GM21367 (cell line): Measurements from ENCODE around the gene SKA1.
"Not testable (repeated sequence)": the region's sequence is repeated elsewhere in the genome, so short reads cannot be mapped to it uniquely, and the experiment has no call there.

Experiments
- ATAC-seq: cut with Tn5 transposase; IDR thresholded peaks from one replicate; pipeline ENCODE4 v1.9.1; 2021; ENCODE audit not compliant: unreplicated experiment

The SKA1 gene

DNA sequence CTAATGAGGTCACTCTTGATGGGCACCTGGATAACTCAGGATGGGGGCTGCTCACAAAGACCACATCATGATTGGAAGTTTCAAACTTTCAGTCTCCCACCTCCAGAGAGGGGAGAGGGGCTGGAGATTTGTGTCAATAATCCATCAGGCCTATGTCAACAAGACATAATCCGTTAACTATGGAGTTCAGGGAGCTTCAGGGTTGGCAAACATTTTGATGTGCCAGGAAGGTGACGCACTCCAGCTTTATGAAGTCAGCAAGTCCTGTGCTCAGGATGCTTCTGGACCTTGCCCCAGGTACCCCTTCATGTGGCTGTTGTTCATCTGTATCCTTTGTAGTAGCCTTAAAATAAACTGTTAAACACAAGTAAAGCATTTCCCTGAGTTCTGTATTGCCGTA, 19.0 kb downstream of the SKA1 start:
- no peak for ATAC-seq

DNA sequence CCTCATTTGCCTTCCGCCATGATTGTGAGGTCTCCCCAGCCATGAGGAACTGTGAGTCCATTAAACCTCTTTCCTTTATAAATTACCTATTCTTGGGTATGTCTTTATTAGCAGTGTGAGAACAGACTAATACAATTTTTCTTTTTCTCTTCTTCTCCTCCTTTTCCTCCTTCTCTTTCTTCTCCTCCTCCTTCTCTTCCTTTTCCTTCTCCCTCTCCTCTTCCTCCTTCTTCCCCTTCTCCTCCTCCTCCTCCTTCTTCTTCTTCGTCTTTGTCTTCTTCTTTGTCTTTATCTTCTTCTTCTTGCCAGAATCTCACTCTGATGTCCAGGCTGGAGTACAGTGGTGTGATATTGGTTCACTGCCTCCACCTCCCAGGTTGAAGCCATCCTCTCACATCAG, 20.2 kb downstream of the SKA1 start:
- ATAC-seq: no peak

DNA sequence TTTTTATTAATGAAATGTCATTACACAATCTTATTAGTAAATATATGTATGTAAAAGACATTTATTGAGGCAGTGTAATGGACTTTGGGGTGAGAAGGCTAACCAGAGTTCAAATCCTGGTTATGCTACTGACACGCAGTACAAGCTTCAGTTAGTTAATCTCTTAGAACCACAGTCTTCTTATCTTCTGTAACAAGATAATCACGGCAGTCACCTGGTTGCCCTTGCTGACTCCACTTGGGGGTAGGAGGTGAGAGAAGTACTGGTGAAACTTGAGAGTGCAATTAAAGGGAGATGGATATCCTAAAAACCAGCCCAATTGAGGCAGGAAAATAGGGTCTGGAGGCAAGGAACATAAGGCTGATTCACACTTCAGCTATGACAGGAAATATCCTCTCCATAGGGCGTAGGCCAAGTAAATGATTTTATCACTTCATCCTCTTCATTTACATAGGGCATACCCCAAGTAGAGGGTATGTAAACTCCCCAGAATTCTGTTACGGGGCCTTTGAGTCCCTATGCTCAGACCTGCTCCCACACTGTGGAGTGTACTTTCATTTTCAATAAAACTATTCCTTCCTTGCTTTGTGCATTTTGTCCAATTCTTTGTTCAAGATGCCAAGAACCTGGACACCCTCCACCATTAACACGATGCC, 21.3 kb downstream of the SKA1 start:
- no peak for ATAC-seq

DNA sequence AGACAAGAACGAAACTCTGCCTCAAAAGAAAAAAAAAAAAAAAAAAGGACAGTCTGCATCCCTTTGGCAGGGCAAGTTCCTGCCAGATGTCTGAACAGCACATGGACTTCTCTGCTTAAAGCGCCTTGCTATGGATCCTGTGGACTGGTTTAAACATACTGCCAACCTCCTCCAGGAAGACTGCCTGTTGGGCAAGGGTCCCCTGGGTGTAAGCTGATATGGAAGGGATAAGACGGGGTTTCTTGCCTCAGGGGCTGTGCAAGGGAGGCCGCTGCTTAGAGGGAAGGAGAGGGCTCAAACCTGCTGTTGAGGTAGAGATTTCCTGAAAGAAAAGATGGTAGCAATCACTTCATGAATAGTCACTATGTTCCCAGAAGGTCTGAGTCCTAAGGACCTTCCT, 22.2 kb downstream of the SKA1 start:
- ATAC-seq: no peak

DNA sequence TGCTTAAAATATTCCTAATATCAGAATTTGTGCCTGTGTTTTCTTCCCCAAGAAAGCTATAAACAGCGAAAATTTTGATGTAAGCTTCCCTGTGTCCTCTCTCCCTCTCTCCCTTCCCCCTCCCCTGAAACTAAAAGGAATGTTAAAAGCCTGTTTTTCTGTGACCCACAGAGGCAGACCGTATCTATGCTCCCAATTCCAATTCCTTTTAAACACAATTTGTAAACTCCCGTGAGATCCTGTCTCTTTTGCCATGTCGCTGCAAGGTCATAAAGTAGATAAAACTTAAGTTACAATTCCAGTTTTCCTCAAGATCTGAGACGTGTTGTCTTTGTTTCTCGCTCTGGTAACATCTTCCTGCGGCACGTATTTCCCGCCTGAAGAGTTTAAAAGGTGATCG, 23.3 kb downstream of the SKA1 start:
- ATAC-seq: no peak

DNA sequence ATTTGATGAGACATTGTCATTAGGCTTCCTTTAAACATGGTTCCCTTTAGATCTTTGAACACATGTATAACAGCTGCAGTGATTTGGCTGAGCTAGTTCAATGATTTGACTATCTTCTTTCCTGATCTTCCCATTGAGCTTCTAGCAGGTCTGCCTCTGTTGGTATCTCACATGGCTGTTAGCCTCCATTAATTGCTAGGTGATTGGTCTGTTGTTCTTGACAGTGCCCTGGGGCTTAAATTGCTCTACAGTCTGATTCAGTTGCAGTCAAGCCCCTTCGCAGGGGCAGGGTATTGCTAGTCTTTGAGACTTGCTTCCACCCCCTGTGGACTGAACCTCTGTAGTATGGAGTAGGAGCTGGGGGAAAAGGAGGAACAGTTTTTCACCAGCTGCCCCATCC, 24.1 kb downstream of the SKA1 start:
- ATAC-seq: no peak

DNA sequence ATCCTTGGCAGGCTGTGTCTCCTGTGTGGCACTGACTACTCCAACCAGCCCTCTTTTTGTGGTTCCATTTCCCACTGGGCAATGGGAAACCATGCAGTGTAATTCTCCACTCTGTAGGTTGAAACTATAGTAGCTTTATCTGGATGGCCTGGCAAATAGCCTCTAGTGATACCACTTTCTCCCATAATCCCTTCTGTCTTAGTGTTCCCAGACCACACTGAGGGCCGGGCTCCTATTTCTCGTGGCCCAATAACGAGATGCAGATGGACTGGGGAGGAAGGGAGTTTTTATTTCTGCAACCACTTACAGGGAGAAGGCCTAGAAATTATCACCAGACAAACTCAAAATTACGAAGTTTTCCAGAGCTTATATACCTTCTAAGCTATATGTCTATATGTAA, 24.7 kb downstream of the SKA1 start:
- ATAC-seq: no peak

DNA sequence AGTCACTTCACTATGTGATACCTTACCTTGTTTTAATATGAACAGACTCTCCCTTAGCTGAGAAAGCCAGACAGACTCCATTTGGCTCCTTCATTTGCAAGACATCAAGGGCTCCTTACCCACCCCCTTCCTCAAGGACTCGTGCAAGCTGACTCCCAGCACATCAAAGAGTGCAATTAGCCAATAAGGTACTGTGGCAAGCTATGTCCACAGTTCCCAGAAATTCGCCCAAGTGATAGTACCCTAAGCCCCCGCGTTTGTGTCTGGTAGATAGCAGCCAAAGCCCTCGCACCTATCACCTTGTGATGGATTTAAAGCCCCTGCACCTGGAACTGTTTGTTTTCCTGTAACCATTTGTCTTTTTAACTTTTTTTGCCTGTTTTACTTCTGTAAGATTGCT, 25.6 kb downstream of the SKA1 start:
- ATAC-seq: not testable (repeated sequence)

DNA sequence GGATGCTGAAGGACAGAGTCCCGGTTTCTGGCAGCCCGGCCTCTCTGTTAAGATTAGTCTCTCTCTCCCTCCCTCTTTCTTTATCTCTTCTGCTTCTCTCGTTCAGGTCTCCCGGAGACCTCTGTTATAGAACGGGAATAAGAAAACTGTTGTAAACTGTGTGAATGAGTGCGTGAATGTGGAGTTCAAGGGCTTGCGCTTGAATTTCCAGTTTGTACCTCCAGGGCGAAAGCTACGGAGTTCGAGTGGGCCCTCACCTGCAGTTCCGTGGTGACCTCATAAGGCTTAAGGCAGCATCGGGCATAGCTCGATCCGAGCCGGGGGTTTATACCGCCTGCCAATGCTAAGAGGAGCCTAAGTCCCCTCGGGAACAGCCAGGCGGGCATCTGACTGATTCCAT, 26.4 kb downstream of the SKA1 start:
- no peak for ATAC-seq

DNA sequence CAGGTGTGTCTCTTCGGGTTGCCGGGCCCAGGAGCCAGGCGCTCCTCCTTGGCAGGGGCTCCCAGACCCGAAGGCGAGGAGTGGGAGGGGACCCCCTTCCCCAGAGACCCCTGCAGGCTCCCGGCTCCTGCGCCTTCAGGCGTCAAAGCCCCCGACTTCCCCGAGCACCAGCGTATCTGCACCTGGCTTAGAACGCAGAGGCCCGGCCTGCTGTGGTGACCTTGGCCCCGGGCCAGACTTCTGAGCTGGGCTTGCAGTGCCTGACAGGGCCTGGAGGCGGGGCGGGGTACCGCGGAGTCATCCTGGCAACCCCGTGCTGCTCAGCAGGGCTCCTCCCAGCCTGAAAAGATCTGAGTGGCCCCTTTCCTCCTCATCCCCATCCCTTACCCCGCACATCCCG, 27.0 kb downstream of the SKA1 start:
- ATAC-seq: no peak

DNA sequence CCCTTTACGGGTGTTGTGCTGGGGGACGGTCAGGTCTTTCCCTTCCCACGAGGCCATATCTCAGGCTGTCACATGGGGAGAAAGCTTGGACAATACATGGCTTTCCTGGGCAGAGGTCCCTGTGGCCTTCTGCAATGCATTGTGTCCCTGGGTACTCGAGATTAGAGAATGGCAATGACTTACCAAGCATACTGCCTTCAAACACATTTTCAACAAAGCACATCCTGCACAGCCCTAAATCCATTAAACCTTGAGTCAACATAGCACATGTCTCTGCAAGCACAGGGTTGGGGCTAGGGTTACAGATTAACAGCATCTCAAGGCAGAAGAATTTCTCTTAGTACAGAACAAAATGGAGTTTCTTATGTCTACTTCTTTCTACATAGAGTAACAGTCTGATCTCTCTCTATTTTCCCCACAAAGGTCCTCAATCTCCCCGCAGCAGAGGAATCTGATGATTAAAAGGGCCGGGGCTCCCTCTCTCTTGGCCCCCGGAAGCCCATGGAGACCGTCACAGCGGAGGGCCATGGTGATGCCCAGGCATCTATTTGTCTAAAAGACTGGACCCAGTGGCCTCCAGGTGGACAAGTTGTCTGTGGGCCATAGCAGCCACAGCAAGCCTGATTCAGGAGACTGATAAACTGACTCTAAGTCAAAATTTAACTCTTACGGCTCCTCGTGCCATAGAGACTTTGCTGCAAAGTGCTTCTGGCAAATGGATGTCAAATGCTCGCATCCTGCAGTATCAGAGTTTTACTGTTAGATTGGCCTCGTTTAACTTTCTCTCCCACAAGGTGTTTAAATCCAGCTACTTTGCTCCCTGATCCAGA, 30.1 kb downstream of the SKA1 start:
- ATAC-seq: not testable (repeated sequence)

DNA sequence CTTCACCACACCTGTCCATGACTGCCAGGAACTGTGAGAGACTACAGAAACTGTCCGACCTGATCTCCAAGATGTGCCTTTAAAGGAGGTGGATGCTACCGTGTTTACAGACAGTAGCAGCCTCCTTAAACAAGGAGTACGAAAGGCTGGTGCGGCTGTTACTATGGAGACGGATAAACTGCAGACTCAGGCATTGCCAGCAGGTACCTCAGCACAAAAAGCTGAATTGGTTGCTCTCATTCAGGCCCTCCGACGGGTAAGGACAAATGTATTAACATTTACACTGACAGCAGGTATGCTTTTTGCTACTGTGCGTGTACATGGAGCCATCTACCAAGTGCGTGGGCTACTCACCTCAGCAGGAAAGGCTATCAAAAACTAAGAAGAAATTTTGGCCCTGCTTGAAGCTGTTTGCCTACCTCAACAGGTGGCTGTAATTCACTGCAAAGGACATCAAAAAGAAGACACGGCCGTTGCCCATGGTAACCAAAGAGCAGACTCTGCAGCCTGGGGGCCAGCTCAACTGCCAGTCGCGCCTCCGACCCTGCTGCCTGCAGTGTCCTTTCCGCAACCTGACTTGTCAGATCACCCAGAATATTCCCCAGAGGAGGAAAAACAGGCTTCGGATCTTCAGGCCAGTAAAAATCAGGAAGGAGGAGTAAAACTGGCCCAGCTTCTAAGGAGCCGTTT, 30.9 kb downstream of the SKA1 start:
- no peak for ATAC-seq

DNA sequence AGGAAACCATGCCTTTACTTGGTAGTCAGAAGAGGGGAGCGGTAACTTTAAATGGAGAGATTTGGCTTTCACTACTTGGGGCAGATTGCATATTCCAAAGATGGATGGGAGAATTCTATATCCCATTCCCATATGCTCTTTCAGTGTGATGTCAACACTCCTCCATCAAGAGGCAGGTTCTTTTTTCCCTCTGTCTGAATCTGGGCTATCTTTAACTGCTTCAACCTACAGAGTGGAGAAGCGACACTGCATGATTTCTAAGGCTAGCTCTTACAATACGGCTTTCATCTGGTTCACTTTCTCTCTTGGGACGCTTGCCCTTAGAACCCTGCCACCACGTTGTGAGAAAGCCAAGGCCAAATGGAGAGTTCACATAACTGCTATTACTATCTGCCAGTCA, 34.4 kb downstream of the SKA1 start:
- no peak for ATAC-seq

DNA sequence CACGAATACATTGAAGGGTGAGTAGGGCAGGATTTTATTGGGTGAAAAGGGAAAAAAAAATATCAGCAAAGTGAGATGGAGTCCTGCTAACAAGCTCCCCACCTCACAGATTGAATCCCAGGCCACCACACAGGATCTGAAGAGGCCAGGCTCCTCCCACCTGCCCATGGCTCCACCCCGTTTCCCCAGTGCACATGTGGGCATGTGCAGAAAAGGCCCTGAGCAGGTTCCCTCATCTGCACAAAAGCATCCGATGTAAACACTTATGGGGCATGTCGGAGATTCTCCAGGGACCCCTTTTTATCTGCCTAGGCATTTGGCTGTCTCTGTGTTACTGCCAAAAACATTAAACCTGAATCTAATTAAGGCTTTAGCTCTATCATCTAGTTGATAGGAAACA, 35.2 kb downstream of the SKA1 start:
- ATAC-seq: no peak

DNA sequence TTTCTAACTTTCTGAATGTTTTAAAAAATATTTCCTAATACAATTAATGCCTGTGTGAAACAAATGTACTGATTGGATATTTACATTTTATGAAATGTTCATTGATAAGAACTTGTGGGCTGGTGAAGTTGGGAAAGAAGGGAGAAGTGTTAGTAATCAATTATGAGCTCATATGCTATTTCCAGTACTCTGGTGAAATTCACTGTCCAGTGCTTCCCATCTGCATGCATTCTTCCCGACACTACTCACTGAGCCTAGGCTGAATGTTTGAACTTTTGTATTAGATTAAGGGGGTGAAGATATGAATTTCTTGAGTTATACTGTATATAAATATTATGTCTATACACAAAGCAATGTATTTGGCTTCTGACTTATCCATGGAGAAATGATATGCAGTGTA, 36.0 kb downstream of the SKA1 start:
- no peak for ATAC-seq

DNA sequence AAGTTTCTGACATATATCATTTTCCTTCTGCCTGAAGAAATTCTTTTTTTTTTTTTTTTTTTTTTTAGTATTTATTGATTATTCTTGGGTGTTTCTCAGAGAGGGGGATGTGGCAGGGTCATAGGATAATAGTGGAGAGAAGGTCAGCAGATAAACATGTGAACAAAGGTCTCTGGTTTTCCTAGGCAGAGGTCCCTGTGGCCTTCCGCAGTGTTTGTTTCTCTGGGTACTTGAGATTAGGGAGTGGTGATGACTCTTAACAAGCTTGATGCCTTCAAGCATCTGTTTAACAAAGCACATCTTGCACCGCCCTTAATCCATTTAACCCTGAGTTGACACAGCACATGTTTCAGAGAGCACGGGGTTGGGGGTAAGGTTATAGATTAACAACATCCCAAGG, 42.0 kb downstream of the SKA1 start:
- not testable (repeated sequence) for ATAC-seq

DNA sequence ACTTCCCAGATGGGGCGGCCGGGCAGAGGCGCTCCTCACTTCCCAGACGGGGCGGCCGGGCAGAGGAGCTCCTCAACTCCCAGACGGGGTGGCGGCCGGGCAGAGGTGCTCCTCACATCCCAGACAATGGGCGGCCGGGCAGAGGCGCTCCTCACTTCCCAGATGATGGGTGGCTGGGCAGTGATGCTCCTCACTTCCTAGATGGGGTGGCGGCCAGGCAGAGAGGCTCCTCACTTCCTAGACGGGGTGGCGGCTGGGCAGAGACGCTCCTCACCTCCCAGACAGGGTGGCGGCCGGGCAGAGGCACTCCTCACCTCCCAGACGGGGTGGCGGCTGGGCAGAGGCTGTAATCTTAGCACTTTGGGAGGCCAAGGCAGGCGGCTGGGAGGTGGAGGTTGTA, 42.9 kb downstream of the SKA1 start:
- not testable (repeated sequence) for ATAC-seq

DNA sequence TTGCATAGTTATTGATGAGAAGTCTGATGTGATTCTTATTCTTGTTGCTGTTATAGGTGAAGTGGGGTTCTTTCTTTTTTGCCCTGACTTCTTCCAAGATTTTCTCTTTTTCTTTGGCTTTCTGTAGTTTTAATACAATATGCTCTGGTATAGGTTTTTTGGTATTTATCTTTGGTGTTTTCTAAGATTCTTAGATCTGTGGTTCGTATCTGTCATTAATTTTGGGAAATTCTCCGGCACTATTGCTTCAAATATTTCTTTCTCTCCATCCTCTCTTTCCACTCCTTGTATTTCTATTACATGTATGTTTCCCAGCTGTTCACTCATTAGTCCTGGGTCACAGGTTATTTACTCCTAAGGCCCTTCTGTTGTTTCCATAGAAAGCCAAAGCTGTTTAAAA, 43.8 kb downstream of the SKA1 start:
- ATAC-seq: no peak

DNA sequence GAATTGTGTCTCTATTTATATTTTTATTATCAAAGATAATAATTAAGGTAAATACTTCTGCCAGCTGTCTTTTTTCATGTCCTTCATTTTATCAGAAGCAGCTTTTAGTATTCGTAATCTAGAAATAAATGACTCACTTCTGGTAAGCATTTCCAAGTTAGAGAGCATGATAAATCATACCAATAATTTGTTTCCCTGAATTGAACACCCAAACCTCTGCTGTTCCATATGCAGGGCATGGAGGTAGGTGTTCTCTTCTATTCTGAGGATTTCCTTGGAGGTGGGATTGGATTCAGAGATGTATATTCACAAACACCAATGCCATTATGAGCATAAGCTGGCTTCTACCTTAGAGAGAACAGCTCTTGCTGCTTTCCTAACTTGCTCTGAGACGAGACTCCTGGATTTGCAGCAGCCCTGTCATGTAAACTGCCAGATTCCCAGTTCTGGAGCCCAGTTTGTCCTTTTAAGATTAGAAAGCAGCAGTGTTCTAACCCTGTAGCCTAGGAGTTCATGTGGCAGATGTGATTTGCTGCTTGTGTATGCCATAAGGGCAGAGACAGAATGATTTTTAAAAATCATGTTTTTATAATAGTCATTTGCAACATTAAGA, 47.5 kb downstream of the SKA1 start:
- ATAC-seq: no peak

DNA sequence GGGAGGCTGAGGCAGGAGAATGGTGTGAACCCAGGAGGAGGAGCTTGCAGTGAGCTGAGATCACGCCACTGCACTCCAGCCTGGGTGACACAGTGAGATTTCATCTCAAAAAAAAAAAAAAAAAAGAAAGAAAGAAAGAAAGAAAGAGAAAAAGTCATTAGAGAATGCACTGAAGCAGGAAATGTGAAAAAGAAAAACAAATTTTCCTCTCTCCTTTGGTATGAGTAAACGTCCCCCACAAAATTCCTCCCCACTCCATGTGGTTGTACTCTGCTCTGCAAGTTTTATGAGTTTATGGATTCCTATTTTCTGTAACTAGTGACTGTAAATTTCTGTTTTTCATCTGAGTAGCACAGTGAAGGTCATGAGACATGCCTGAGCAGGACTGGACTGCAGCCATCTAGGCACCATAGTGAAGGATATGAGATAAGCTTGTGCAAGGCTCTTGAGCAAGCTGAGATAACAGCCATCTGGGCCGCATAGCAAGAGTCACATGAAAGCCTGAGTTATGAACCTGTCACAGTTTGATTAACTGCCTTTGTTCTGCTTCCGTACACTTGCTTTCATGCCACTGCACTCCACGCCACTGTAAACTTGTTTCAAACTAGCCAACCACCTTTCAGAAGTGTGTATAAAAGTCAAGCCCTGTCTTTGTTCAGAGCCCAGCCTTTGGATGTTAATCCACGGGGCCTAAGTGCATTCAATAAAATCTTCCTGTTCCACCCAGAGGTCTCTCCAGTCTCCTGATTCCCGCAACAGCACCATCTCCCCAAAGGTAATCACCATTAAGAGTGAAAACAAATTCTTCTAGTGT, 50.2 kb downstream of the SKA1 start:
- ATAC-seq: no peak

DNA sequence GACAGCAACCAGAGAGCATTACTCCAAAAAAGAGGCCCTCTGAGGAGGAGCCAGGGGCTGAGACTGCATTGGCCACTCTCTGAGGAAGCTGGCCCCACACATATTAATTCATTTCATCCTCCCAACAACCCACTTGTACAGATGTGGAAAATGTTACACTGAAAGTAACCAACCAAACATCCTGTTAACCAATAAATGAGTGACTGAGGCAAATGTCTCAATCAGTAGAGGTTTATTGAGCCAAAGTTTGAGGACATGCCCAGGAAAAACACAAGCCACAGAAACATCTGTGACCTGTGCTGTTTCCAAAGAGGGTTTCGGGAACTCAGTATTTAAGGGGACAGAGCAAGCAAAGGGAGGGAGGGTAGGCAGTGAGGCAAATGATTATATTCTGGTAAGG, 53.0 kb downstream of the SKA1 start:
- no peak for ATAC-seq
